Cardiac fibroblast (primary cell): ENCODE results near the gene MYLK2.

Source experiments
- DNase-seq, 2 donors: peaks; one replicate each; pipeline versions ENCODE4 v3.0.0 to v3.0.0-alpha.2; 2010; ENCODE audit warnings: low read depth in 2 of 2
- H3K4me3 ChIP-seq, 2 donors: replicated peaks in 1 of 2; 1 replicate in 1 of 2; 2 replicates in 1 of 2; pipeline ENCODE4 v1.5.1; 2011; ENCODE audit warnings: low read depth in 2 of 2, low read length in 2 of 2, mild to moderate bottlenecking in 2 of 2, moderate library complexity in 1 of 2
- CTCF ChIP-seq: IDR thresholded peaks from one replicate; pipeline ENCODE4 v1.5.1; 2011; ENCODE audit warnings: low read depth, mild to moderate bottlenecking, low read length, inconsistent platforms

MYLK2 gene

DNA sequence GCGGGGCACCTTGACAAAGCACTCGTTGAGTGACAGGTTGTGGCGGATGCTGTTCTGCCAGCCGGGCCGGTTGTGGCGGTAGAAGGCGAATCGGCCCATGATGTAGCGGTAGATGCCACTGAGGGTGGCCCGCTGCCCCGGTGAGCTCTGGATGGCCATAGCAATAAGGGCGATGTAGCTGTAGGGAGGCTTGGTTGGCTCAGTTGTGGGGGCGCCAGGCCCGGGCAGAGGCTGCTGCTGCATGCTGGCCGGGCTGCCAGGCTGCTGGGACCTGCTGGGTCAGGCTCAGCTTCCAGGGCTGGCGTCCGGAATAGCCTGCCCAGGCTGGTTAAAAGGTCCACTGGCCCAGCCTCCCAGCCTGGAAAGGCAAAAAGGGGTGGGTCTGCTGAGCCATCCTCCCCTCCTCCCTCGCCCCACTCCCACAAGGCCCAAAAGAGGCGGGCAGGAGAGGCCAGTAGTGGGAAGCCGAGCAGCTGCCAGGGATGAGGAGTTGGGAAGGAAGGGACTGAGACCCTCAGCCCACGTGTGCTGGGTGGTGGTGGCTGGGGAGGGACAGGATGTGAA lies 26.2 kb downstream of the MYLK2 start, which contains the start of gene FOXS1:
TSS of gene FOXS1 (minus strand) at position 305 of the 564 bp plus-strand sequence. CDS start at position 243, 62 bp downstream.
- DNase-seq: peak; percentile 23 to 64
- no peak for TF ChIP-seq CTCF
- peak within 1 kb of the TSS in 1 of 2 donors; percentile 62 for H3K4me3 ChIP-seq

- H3K4me3 ChIP-seq: no peak overlapping the region
- no peak for DNase-seq
- TF ChIP-seq CTCF: no peak
Observed at GRCh38 chr20:31846793-31847138, 27.6 kb downstream of the MYLK2 start.

GRCh38 chr20:31848088-31848999 lies 29.2 kb downstream of the MYLK2 start:
- DNase-seq: no peak
- no peak overlapping the region for H3K4me3 ChIP-seq
- TF ChIP-seq CTCF: no peak

DNA sequence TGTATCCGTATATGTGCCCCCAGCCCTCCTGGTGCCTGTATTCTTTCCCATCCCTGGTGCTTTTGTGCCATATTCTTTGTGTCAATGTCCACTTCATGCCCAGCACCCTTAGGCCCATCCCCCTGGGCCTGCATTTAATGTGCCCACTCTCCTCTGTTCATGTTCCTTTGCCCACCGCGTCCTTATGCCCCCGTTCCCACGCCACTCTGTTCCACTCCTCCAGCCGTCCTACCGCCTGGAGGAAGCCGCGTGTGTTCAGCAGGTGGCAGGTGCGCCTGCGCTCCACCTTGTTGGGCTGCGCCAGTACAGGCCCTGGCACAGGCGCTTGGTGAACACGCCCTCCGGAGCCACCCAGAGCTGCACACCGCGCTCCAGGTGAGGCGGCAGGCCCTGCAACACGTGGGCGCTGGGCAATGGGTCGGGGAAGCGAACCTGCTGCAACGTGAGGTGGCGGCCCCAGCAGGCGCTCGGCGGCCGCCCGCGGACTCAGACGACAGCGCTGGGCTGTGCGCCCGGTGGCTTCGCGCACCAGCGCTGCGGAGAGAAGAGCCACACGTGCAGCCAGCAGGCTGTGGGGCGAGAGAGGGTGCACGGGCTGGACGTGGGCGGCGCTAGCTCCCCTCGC lies 30.3 kb downstream of the MYLK2 start:
- no peak for TF ChIP-seq CTCF
- no peak for DNase-seq
- no peak overlapping the region for H3K4me3 ChIP-seq

- no peak for DNase-seq
- H3K4me3 ChIP-seq: no peak overlapping the region
- TF ChIP-seq CTCF: no peak
Observed at GRCh38 chr20:31851240-31851955, 32.2 kb downstream of the MYLK2 start.

- no peak for TF ChIP-seq CTCF
- no peak for DNase-seq
- H3K4me3 ChIP-seq: no peak overlapping the region
Observed at GRCh38 chr20:31853481-31853880, 34.3 kb downstream of the MYLK2 start.
